ENCODE data around the gene THEMIS.

DNA sequence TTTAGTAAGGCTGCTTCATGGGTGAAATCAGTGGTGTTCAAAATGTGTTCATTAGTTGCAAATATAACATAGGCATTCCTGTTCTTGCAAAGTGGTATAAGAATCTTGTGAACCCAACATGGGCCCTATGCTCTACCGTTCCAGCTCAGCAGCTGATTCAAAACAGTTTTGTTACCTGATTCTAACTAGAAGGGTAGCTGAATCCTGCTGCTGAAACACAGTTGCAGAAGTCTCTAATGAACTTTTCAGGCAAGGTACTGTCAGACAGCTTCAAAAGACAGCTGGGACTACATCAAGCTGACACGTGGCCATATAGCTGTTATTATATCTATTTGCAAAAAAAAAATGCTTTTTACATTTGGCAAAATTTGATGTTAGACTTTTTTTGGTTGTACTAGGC, 22.7 kb downstream of the THEMIS start:
- TF ChIP-seq, protein P1, sequence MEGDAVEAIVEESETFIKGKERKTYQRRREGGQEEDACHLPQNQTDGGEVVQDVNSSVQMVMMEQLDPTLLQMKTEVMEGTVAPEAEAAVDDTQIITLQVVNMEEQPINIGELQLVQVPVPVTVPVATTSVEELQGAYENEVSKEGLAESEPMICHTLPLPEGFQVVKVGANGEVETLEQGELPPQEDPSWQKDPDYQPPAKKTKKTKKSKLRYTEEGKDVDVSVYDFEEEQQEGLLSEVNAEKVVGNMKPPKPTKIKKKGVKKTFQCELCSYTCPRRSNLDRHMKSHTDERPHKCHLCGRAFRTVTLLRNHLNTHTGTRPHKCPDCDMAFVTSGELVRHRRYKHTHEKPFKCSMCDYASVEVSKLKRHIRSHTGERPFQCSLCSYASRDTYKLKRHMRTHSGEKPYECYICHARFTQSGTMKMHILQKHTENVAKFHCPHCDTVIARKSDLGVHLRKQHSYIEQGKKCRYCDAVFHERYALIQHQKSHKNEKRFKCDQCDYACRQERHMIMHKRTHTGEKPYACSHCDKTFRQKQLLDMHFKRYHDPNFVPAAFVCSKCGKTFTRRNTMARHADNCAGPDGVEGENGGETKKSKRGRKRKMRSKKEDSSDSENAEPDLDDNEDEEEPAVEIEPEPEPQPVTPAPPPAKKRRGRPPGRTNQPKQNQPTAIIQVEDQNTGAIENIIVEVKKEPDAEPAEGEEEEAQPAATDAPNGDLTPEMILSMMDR (IDR thresholded peaks at IDR 0.05) = no peak
- TF ChIP-seq, protein P2, sequence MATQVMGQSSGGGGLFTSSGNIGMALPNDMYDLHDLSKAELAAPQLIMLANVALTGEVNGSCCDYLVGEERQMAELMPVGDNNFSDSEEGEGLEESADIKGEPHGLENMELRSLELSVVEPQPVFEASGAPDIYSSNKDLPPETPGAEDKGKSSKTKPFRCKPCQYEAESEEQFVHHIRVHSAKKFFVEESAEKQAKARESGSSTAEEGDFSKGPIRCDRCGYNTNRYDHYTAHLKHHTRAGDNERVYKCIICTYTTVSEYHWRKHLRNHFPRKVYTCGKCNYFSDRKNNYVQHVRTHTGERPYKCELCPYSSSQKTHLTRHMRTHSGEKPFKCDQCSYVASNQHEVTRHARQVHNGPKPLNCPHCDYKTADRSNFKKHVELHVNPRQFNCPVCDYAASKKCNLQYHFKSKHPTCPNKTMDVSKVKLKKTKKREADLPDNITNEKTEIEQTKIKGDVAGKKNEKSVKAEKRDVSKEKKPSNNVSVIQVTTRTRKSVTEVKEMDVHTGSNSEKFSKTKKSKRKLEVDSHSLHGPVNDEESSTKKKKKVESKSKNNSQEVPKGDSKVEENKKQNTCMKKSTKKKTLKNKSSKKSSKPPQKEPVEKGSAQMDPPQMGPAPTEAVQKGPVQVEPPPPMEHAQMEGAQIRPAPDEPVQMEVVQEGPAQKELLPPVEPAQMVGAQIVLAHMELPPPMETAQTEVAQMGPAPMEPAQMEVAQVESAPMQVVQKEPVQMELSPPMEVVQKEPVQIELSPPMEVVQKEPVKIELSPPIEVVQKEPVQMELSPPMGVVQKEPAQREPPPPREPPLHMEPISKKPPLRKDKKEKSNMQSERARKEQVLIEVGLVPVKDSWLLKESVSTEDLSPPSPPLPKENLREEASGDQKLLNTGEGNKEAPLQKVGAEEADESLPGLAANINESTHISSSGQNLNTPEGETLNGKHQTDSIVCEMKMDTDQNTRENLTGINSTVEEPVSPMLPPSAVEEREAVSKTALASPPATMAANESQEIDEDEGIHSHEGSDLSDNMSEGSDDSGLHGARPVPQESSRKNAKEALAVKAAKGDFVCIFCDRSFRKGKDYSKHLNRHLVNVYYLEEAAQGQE (IDR thresholded peaks at IDR 0.05; ENCODE audit: insufficient read depth in 1 of 2, low read depth in 2 of 2, low read length in 1 of 2) = no peak
- TF ChIP-seq SIN3A (IDR thresholded peaks at IDR 0.05; ENCODE audit: borderline replicate concordance, insufficient read depth, low read depth, low read length) = no peak

All from Panc1 (cell line).